GM18519 (cell line): Measurements from ENCODE around the gene CEMIP.
"Not testable (repeated sequence)": the region's sequence is repeated elsewhere in the genome, so short reads cannot be mapped to it uniquely, and the experiment has no call there.

Source experiments
- ATAC-seq: cut with Tn5 transposase; IDR thresholded peaks from one replicate; pipeline ENCODE4 v1.9.1; 2021; ENCODE audit warnings: mild to moderate bottlenecking, moderate library complexity; ENCODE audit not compliant: unreplicated experiment, low FRiP score

Gene CEMIP

DNA sequence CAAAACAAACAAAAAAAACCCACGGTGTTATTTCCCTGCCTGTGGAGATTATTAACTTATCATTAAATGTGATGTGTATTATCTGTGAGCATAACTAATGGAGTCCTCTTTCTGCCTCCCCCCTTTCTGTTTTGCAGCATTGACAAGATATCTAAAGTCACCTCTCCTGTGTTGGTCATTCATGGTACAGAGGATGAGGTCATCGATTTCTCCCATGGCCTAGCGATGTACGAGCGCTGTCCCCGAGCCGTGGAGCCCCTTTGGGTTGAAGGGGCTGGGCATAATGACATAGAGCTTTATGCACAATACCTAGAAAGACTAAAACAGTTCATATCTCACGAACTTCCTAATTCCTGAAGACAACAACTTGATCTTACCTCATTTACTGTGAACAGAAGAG is 25.2 kb upstream of the CEMIP start:
- no peak for ATAC-seq

- no peak for ATAC-seq
These were observed 23.3 kb upstream of the CEMIP start for GRCh38 chr15:80755885-80756284.

GRCh38 chr15:80758130-80758745 is 20.9 kb upstream of the CEMIP start:
- ATAC-seq: no peak

- no peak for ATAC-seq
These were observed 18.2 kb upstream of the CEMIP start for GRCh38 chr15:80760960-80761359.

GRCh38 chr15:80761754-80762153 is 17.4 kb upstream of the CEMIP start:
- ATAC-seq: no peak

GRCh38 chr15:80763235-80763634 is 15.9 kb upstream of the CEMIP start:
- ATAC-seq: not testable (repeated sequence)

DNA sequence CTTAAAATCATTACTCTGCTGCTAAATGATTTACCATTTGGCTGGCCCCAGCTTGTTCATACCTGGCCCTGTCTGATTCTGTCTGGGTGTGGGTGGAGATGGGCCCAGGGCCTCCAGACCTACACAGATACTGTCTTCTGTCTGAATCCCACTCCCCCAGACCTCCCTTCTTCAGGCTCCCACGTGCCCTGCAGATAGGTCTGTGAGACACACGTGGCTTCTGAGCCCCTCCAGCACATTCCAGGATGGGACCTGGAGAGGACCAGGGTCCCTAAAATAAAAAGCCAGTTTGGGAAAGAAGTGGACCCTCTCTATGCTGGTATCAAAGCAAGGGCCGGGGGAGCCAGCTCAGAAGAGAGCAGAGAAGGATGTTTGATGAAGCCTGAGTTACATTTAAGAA is 14.6 kb upstream of the CEMIP start:
- no peak for ATAC-seq

DNA sequence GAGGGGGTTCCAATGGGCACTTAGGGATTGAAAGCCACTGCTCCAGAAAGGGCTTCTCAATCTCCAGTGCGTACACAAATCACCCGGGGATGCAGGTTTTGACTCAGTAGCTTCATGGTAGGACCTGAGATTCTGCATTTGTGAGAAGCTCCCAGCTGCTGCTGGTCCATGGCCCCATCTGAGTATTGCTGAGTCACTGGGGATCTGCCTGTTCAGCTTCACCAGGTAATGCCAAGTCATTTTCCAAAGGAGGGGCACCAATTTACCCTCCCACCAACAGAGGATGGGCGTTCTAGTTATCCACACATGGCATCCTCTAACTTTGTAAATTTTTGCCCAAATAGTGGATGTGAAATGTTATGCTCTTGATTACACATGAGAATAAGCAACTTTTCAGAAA is 12.9 kb upstream of the CEMIP start:
- no peak for ATAC-seq

GRCh38 chr15:80768158-80768557 is 11.0 kb upstream of the CEMIP start:
- ATAC-seq: no peak

- no peak for ATAC-seq
These were observed 9.9 kb upstream of the CEMIP start for GRCh38 chr15:80769153-80769828.

- ATAC-seq: no peak
These were observed 9.1 kb upstream of the CEMIP start for GRCh38 chr15:80769829-80770705.

- ATAC-seq: no peak
These were observed 6.0 kb upstream of the CEMIP start for GRCh38 chr15:80773122-80773551.

- ATAC-seq: no peak
These were observed 5.3 kb upstream of the CEMIP start for GRCh38 chr15:80773792-80774352.

DNA sequence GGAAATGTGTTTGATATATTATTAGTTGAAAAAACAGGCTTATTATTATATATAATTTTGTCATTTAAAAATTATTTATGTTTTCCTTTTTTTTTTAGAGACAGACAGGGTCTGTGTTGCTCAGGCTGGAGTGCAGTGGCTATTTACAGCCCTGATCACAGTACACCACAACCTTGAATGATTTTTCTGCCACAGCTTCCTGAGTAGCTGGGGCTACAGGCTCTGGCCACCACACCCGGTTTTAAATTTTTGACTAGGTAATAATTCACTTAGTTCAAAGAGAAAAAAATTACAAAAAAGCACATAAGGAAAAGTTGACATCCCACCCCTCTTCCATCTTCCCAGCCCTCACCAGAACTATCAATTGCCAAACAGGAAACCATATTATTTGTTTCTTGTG is 4.7 kb upstream of the CEMIP start:
- no peak for ATAC-seq

GRCh38 chr15:80775338-80775737 is 3.8 kb upstream of the CEMIP start:
- no peak for ATAC-seq

- no peak for ATAC-seq
These were observed 2.6 kb upstream of the CEMIP start for GRCh38 chr15:80776420-80777045.

GRCh38 chr15:80777137-80777536 is 2.0 kb upstream of the CEMIP start:
- no peak for ATAC-seq

DNA sequence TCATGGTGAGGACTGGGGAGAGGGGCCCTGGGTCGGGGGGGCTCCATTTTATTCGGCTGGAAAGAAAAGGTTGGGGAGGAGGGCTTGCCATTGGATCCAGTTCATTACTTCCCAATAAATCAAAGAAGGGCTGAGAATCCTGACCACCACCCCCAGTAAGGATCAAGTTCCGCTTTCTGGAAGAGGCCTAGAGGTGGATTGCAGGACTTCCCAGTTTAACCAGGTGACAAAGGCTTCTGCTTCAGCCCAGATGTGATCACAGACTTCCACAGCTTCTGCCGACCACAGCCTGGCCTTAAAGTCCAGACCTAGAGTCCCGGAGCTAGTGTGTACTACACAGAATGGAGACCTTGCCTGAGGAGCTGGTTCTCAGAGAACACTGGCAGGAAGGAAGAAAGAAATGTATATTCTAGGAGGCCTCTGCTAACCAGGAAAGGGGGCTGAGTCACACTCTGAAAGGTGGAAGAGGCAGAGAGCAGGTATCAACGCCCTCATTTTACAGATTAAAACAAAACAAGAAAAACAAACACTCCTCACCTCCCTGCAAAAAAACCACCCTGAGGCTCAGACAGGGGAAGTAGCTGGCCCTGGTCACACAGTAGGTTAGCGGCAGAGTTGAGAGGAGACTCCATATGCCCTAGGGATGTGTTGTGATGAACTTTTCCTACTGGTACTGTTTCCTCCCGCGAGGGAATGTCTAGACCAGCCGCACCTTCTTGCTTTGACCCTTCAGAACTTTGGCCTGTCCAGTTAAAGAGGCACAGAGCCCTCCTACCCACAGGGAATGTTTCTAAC is 1.1 kb upstream of the CEMIP start:
- ATAC-seq: no peak

DNA sequence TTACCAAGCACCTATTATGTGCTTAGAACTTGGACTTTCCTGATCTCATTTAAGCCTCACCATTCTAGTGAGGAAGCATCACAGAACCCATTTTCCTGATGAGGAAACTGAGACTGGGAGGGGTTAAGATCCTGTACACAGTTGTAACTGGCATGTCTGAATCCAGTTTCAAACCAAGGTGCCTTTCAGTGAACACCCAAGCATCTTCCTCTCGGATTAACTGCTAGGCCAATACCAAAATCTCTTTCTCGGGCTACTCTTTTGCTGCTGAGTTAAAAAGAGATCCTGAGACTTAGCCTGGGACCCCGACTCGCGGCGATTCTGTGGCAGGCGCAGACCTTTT is 578 bp upstream of the CEMIP start:
- no peak for ATAC-seq
